ENCODE measurements around the gene CDC42EP5. TPM values are rescaled to one million over a fixed set of nuclear protein-coding genes. Genes with fewer than 3 reads are reported as not detected.

The CDC42EP5 gene, protein sequence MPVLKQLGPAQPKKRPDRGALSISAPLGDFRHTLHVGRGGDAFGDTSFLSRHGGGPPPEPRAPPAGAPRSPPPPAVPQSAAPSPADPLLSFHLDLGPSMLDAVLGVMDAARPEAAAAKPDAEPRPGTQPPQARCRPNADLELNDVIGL
- polyA plus RNA-seq (2012; rRNA removed) = 10.8 and 13.5 TPM in 2 replicates
- polyA plus RNA-seq (2012; cell fraction: cytosol; rRNA removed) = 7.7 and 10.3 TPM in 2 replicates
- polyA plus RNA-seq (2012; cell fraction: nucleus; rRNA removed) = 6.2 and 17.8 TPM in 2 replicates

DNA sequence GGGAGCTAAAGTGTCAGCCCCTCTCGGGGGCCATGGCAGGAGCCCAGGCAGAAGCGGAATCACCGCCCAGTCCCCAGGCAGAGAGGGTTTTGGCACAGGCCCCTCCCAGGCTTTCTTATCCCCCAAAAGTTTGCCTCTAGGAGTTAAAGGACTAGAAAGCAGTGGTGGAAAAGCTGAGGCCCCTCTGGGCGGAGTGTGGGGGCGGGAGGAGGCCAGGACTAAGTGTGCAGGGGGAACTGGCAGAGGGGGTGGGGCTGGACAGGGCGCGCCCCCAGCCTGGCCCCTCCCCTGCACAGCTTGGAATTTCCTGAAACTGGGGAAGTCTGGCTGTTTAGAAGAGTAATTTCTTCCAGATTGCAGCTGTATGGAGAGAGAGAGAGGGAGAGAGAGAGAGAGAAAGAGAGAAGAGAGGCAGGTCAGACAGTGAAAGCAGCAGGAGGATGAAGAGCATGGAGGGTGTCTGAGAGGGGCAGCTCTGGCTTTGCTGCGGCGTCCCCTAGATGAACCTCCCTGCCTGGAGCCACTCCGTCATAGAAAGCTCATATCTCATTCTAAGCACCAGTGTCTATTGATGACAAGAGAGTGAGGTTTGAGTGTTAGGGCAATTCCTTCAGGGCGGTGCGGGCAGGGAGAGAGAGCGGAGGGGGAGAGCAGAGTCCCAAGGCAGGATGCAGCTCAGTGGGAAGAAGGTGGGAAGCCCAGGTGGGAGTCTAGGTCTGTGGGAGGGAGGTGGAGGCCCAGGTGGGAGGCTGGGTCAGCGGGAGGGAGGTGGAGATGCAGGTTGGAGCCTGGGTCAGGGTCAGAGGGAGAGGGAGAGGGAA is at the start of gene CDC42EP5:
CDC42EP5 (minus strand) TSS at position 226 of the 821 bp plus-strand sequence. CDS start 7,749 bp downstream, outside the sequence.
- Histone ChIP-seq H3K4me3 (ENCODE audit: low read depth in 2 of 2, low read length in 1 of 2) (peak within 1 kb of the TSS; percentile 48 to 62; a peak in 3 of 4 replicates), H3K9ac (peak within 1 kb of the TSS; percentile 57; the same call in 1 of the 2 replicates), H3K79me2 (ENCODE audit: insufficient read depth) (no peaks in the 10 kb centered on the region), H3K27ac (ENCODE audit: low read depth in 2 of 2, low read length in 1 of 2) (peak within 1 kb of the TSS; percentile 41 to 52; a peak in 2 of 4 replicates), H3K9me3 (no peaks in the 10 kb centered on the region), H3K4me2 (peak within 1 kb of the TSS; percentile 87), H3F3A (replicated peaks; ENCODE audit: insufficient read depth) (peaks cover 17% of the 10 kb centered on the region), H3K27me3 (ENCODE audit: insufficient read depth) (peaks cover 33% of the 10 kb centered on the region), H3K4me1 (ENCODE audit: control insufficient read depth in 1 of 2, insufficient read depth in 2 of 2, low read depth in 1 of 2, low read length in 1 of 2) (no peaks in the 10 kb centered on the region; a peak in 1 of 4 replicates), H2AFZ (ENCODE audit: low read depth) (peak within 1 kb of the TSS; percentile 93), H3K9me2 (no peaks in the 10 kb centered on the region), H4K20me1 (ENCODE audit: insufficient read depth) (no peaks in the 10 kb centered on the region), H3K36me3 (replicated peaks in 1 of 2; ENCODE audit: control insufficient read depth in 1 of 2, insufficient read depth in 2 of 2, low read length in 1 of 2) (no peaks in the 10 kb centered on the region)
- 7% methylated on average over 11 of the region's 14 CpGs for WGBS (ENCODE audit: low lambda C conversion rate)
- CTCF ChIA-PET = interaction anchor here (0.7 kb wide), 1 partner anchor 8 kb away, joined by 3 read pairs; no protein-coding TSS in a partner anchor
- DNase-seq = peak; percentile 60
- POLR2A ChIA-PET = no interaction called here
- TF ChIP-seq, protein P1, sequence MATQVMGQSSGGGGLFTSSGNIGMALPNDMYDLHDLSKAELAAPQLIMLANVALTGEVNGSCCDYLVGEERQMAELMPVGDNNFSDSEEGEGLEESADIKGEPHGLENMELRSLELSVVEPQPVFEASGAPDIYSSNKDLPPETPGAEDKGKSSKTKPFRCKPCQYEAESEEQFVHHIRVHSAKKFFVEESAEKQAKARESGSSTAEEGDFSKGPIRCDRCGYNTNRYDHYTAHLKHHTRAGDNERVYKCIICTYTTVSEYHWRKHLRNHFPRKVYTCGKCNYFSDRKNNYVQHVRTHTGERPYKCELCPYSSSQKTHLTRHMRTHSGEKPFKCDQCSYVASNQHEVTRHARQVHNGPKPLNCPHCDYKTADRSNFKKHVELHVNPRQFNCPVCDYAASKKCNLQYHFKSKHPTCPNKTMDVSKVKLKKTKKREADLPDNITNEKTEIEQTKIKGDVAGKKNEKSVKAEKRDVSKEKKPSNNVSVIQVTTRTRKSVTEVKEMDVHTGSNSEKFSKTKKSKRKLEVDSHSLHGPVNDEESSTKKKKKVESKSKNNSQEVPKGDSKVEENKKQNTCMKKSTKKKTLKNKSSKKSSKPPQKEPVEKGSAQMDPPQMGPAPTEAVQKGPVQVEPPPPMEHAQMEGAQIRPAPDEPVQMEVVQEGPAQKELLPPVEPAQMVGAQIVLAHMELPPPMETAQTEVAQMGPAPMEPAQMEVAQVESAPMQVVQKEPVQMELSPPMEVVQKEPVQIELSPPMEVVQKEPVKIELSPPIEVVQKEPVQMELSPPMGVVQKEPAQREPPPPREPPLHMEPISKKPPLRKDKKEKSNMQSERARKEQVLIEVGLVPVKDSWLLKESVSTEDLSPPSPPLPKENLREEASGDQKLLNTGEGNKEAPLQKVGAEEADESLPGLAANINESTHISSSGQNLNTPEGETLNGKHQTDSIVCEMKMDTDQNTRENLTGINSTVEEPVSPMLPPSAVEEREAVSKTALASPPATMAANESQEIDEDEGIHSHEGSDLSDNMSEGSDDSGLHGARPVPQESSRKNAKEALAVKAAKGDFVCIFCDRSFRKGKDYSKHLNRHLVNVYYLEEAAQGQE (IDR thresholded peaks at IDR 0.05; ENCODE audit: low read depth, low read length) = 0 out of 2 replicates have a peak, but pooled peaks have one; percentile 30
- TF ChIP-seq, protein P2, sequence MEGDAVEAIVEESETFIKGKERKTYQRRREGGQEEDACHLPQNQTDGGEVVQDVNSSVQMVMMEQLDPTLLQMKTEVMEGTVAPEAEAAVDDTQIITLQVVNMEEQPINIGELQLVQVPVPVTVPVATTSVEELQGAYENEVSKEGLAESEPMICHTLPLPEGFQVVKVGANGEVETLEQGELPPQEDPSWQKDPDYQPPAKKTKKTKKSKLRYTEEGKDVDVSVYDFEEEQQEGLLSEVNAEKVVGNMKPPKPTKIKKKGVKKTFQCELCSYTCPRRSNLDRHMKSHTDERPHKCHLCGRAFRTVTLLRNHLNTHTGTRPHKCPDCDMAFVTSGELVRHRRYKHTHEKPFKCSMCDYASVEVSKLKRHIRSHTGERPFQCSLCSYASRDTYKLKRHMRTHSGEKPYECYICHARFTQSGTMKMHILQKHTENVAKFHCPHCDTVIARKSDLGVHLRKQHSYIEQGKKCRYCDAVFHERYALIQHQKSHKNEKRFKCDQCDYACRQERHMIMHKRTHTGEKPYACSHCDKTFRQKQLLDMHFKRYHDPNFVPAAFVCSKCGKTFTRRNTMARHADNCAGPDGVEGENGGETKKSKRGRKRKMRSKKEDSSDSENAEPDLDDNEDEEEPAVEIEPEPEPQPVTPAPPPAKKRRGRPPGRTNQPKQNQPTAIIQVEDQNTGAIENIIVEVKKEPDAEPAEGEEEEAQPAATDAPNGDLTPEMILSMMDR (IDR thresholded peaks at IDR 0.05) = 0 out of 2 replicates have a peak, but pooled peaks have one; percentile 7
- peak; percentile 92 for TF ChIP-seq TCF12 (IDR thresholded peaks at IDR 0.05)
- no peak for TF ChIP-seq RAD21 (IDR thresholded peaks at IDR 0.05; ENCODE audit: low read length)
- TF ChIP-seq, protein P3, sequence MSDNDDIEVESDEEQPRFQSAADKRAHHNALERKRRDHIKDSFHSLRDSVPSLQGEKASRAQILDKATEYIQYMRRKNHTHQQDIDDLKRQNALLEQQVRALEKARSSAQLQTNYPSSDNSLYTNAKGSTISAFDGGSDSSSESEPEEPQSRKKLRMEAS (IDR thresholded peaks at IDR 0.05; ENCODE audit: low read depth) = 0 out of 2 replicates have a peak, but pooled peaks have one; percentile 26
- TF ChIP-seq EP300 (IDR thresholded peaks at IDR 0.05; ENCODE audit: borderline replicate concordance in 1 of 2, low read depth in 1 of 2, low read length in 1 of 2) = no peak
- TF ChIP-seq SIN3A (IDR thresholded peaks at IDR 0.05; ENCODE audit: borderline replicate concordance, low read depth, low read length) = 0 out of 2 replicates have a peak, but pooled peaks have one; percentile 69
- peak; percentile 55; the same call in 1 of the 2 replicates for TF ChIP-seq ELF1 (IDR thresholded peaks at IDR 0.05)
